ENCODE measurements around the gene PTPN3. TPM values are rescaled to one million over a fixed set of nuclear protein-coding genes. Genes with fewer than 3 reads are reported as not detected.

Gene PTPN3
- total and polyA plus RNA-seq, 2 experiments from 2014 or later, result 1.4 to 2.6 TPM

- H3K36me3 Mint-ChIP-seq (ENCODE audit: low read depth), result no peaks in the 10 kb centered on the region
- H3K4me1 Mint-ChIP-seq, result no peaks in the 10 kb centered on the region
- no peaks in the 10 kb centered on the region for H3K36me3 ChIP-seq (ENCODE audit: insufficient read depth)
Observed at GRCh38 chr9:109538346-109538745, 40.2 kb upstream of the PTPN3 start.

More at GRCh38 chr9:109538346-109538745, 40.2 kb upstream of the PTPN3 start:
- H2AFZ ChIP-seq, result no peak overlapping the region; the same call in 1 of the 2 replicates
- no peaks in the 10 kb centered on the region for H3F3A ChIP-seq (replicated peaks; ENCODE audit: low read depth)
- H3K4me3 ChIP-seq, result no peak overlapping the region
- Mint-ChIP-seq H3K27ac (no peak overlapping the region), H3K27me3 (ENCODE audit: insufficient read depth, low read depth, poor library complexity) (peaks cover 2% of the 10 kb centered on the region), H3K9me3 (no peaks in the 10 kb centered on the region), H3K4me3 (no peak overlapping the region)
- no peaks in the 10 kb centered on the region for H3K4me1 ChIP-seq (ENCODE audit: insufficient read depth)
- H3K27ac ChIP-seq (ENCODE audit: low read depth), result no peak overlapping the region
- H3K27me3 ChIP-seq (ENCODE audit: insufficient read depth), result no peaks in the 10 kb centered on the region
- no peaks in the 10 kb centered on the region for H4K20me1 ChIP-seq (replicated peaks; ENCODE audit: insufficient read depth)
- no peaks in the 10 kb centered on the region for H3K9me2 ChIP-seq (ENCODE audit: insufficient read depth)
- H3K79me2 ChIP-seq (replicated peaks; ENCODE audit: insufficient read depth), result no peaks in the 10 kb centered on the region
- H3K4me2 ChIP-seq, result no peak overlapping the region
- DNase-seq (ENCODE audit: low spot score) (no peak), ATAC-seq (no peak)
- no peak for TF ChIP-seq EZH2 (IDR thresholded peaks at IDR 0.05; ENCODE audit: low read depth, unreplicated experiment)
- no peak for TF ChIP-seq CTCF (conservative IDR thresholded peaks at IDR 0.05; ENCODE audit: low read depth in 2 of 2)
- no peak for TF ChIP-seq ZNF462 (CRISPR knock-in tag; IDR thresholded peaks at IDR 0.05)
- TF ChIP-seq ZNF114 (CRISPR knock-in tag; IDR thresholded peaks at IDR 0.05), result no peak
- no peak for TF ChIP-seq EZH2phosphoT487 (IDR thresholded peaks at IDR 0.05; ENCODE audit: unreplicated experiment)
- TF ChIP-seq, protein P1, sequence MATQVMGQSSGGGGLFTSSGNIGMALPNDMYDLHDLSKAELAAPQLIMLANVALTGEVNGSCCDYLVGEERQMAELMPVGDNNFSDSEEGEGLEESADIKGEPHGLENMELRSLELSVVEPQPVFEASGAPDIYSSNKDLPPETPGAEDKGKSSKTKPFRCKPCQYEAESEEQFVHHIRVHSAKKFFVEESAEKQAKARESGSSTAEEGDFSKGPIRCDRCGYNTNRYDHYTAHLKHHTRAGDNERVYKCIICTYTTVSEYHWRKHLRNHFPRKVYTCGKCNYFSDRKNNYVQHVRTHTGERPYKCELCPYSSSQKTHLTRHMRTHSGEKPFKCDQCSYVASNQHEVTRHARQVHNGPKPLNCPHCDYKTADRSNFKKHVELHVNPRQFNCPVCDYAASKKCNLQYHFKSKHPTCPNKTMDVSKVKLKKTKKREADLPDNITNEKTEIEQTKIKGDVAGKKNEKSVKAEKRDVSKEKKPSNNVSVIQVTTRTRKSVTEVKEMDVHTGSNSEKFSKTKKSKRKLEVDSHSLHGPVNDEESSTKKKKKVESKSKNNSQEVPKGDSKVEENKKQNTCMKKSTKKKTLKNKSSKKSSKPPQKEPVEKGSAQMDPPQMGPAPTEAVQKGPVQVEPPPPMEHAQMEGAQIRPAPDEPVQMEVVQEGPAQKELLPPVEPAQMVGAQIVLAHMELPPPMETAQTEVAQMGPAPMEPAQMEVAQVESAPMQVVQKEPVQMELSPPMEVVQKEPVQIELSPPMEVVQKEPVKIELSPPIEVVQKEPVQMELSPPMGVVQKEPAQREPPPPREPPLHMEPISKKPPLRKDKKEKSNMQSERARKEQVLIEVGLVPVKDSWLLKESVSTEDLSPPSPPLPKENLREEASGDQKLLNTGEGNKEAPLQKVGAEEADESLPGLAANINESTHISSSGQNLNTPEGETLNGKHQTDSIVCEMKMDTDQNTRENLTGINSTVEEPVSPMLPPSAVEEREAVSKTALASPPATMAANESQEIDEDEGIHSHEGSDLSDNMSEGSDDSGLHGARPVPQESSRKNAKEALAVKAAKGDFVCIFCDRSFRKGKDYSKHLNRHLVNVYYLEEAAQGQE (IDR thresholded peaks at IDR 0.05; ENCODE audit: unreplicated experiment), result no peak
- no peak for TF ChIP-seq POLR2AphosphoS5 (IDR thresholded peaks at IDR 0.05; ENCODE audit: low read depth)
- TF ChIP-seq ETS1 (IDR thresholded peaks at IDR 0.05), result no peak
- TF ChIP-seq NANOG (IDR thresholded peaks at IDR 0.05; ENCODE audit: borderline replicate concordance), result no peak
- TF ChIP-seq STAT1 (IDR thresholded peaks at IDR 0.05; ENCODE audit: unreplicated experiment), result no peak
- TF ChIP-seq ZNF331 (CRISPR knock-in tag; IDR thresholded peaks at IDR 0.05; ENCODE audit: low read depth), result no peak
- no peak for TF ChIP-seq CREB1 (CRISPR knock-in tag; IDR thresholded peaks at IDR 0.05; ENCODE audit: low read depth)
- no peak for TF ChIP-seq JUNB (IDR thresholded peaks at IDR 0.05; ENCODE audit: unreplicated experiment)
